Adrenal gland (tissue), 5 donors: ENCODE data around the gene ABCA4.

ENCODE experiments used
- CTCF ChIP-seq, 6 experiments: fragments of 450-650 bp in 4 of 6; fragments of 200-600 bp in 2 of 6; sonication (generic) in 1 of 6; IDR thresholded peaks; 1 replicate in 5 of 6; 2 replicates in 1 of 6; pipeline versions ENCODE4 v1.5.1 to v1.8.0; 2016 to 2021; ENCODE audit warnings: antibody characterized with exemption in 6 of 6, mild to moderate bottlenecking in 2 of 6, moderate library complexity in 1 of 6
- POLR2A ChIP-seq, 2 donors: fragments of 450-650 bp; IDR thresholded peaks; one replicate each; pipeline ENCODE4 v1.6.1; 2017; ENCODE audit warnings: antibody characterized with exemption in 2 of 2, mild to moderate bottlenecking in 2 of 2, moderate library complexity in 1 of 2
- donor health status: DM: no; HTN: no; CAD: no.

- TF ChIP-seq POLR2A (IDR thresholded peaks at IDR 0.05) = no peak
- no peak for TF ChIP-seq CTCF (IDR thresholded peaks at IDR 0.05)
These were observed 16.7 kb downstream of the ABCA4 start for GRCh38 chr1:94104127-94104684.
